ENCODE data around the gene KCNE5.

GRCh38 chrX:109660435-109661143, 35.6 kb upstream of the KCNE5 start:
- TF ChIP-seq, protein P1, sequence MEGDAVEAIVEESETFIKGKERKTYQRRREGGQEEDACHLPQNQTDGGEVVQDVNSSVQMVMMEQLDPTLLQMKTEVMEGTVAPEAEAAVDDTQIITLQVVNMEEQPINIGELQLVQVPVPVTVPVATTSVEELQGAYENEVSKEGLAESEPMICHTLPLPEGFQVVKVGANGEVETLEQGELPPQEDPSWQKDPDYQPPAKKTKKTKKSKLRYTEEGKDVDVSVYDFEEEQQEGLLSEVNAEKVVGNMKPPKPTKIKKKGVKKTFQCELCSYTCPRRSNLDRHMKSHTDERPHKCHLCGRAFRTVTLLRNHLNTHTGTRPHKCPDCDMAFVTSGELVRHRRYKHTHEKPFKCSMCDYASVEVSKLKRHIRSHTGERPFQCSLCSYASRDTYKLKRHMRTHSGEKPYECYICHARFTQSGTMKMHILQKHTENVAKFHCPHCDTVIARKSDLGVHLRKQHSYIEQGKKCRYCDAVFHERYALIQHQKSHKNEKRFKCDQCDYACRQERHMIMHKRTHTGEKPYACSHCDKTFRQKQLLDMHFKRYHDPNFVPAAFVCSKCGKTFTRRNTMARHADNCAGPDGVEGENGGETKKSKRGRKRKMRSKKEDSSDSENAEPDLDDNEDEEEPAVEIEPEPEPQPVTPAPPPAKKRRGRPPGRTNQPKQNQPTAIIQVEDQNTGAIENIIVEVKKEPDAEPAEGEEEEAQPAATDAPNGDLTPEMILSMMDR (optimal IDR thresholded peaks at IDR 0.05 in 1 of 3, IDR thresholded peaks at IDR 0.05 in 1 of 3, conservative IDR thresholded peaks at IDR 0.05 in 1 of 3; ENCODE audit: extremely low read depth in 1 of 3, insufficient read depth in 2 of 3, low read length in 3 of 3): no peak
- no peak for TF ChIP-seq EZH2 (IDR thresholded peaks at IDR 0.05; ENCODE audit: low read length)
